ENCODE results near the gene COP1.

GRCh38 chr1:176043537-176043936, 163.5 kb downstream of the COP1 start:
- TF ChIP-seq POLR2A (IDR thresholded peaks at IDR 0.05; ENCODE audit: low read depth, low read length) (no peak), CTCF (IDR thresholded peaks at IDR 0.05; ENCODE audit: extremely low read depth in 1 of 2, insufficient read depth in 1 of 2, low read depth in 1 of 2, low read length in 2 of 2) (no peak), POLR2AphosphoS5 (IDR thresholded peaks at IDR 0.05; ENCODE audit: insufficient read depth, low read depth, low read length) (no peak), FOS (IDR thresholded peaks at IDR 0.05; ENCODE audit: borderline replicate concordance, insufficient read depth, low read length) (no peak), EZH2 (IDR thresholded peaks at IDR 0.05; ENCODE audit: borderline replicate concordance, low read depth, low read length, severe bottlenecking) (no peak), MAX (IDR thresholded peaks at IDR 0.05; ENCODE audit: insufficient read depth, insufficient read length) (no peak), MYC (IDR thresholded peaks at IDR 0.05; ENCODE audit: low read depth, low read length) (no peak)

All from endothelial cell of umbilical vein (primary cell).